ENCODE measurements around the gene ADAMTS12.

DNA sequence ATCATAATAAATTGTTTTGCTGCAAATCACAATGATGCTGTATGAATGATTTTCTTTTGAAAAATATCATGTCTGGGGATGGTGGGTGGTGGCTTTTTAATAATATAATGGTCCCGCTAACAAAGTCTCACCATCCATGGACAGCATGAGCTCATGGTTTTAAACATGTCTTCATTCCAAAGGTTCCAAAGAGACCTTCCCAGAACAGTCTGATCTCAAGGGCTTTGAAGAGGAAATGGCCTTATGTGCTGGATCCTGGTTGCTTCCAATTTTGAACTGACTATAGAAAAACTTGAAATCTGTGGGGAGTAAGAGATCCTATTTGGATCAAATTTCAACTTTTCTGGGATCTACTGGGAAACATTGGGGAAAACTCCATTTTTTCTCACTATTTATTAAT is 121.8 kb downstream of the ADAMTS12 start:
- TF ChIP-seq TBP (IDR thresholded peaks at IDR 0.05; ENCODE audit: low read depth, low read length) (no peak), SIN3A (conservative IDR thresholded peaks at IDR 0.05 in 1 of 2, IDR thresholded peaks at IDR 0.05 in 1 of 2; ENCODE audit: low read depth in 1 of 2, low read length in 2 of 2) (no peak), SRF (IDR thresholded peaks at IDR 0.05; ENCODE audit: low read depth, low read length) (no peak), POLR2A (IDR thresholded peaks at IDR 0.05; ENCODE audit: control extremely low read depth in 1 of 2, low read depth in 2 of 2, low read length in 2 of 2) (no peak), MAFK (IDR thresholded peaks at IDR 0.05; ENCODE audit: low read depth, low read length) (no peak), EZH2 (IDR thresholded peaks at IDR 0.05; ENCODE audit: low read depth, low read length, severe bottlenecking) (no peak), KDM4A (IDR thresholded peaks at IDR 0.05; ENCODE audit: low read depth, low read length, severe bottlenecking) (no peak), RAD21 (IDR thresholded peaks at IDR 0.05 in 1 of 2, conservative IDR thresholded peaks at IDR 0.05 in 1 of 2; ENCODE audit: low read depth in 2 of 2, low read length in 2 of 2) (no peak), JUND (IDR thresholded peaks at IDR 0.05; ENCODE audit: low read length) (no peak), SIRT6 (IDR thresholded peaks at IDR 0.05; ENCODE audit: low read length) (no peak), HDAC6 (IDR thresholded peaks at IDR 0.05; ENCODE audit: low read depth, low read length) (no peak), PHF8 (conservative IDR thresholded peaks at IDR 0.05; ENCODE audit: low read depth, low read length) (no peak)
- TF ChIP-seq, protein P1, sequence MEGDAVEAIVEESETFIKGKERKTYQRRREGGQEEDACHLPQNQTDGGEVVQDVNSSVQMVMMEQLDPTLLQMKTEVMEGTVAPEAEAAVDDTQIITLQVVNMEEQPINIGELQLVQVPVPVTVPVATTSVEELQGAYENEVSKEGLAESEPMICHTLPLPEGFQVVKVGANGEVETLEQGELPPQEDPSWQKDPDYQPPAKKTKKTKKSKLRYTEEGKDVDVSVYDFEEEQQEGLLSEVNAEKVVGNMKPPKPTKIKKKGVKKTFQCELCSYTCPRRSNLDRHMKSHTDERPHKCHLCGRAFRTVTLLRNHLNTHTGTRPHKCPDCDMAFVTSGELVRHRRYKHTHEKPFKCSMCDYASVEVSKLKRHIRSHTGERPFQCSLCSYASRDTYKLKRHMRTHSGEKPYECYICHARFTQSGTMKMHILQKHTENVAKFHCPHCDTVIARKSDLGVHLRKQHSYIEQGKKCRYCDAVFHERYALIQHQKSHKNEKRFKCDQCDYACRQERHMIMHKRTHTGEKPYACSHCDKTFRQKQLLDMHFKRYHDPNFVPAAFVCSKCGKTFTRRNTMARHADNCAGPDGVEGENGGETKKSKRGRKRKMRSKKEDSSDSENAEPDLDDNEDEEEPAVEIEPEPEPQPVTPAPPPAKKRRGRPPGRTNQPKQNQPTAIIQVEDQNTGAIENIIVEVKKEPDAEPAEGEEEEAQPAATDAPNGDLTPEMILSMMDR (IDR thresholded peaks at IDR 0.05; ENCODE audit: control extremely low read depth in 1 of 3, insufficient read depth in 1 of 3, low read depth in 1 of 3, low read length in 3 of 3), result no peak

Measured in H1 (cell line).